ENCODE measurements around the gene C1orf159. TPM values are rescaled to one million over a fixed set of nuclear protein-coding genes. Genes with fewer than 3 reads are reported as not detected.

C1orf159 gene
- polyA plus RNA-seq, 2 of the 4 experiments (the other 2 are of a cell fraction): 4.0 to 10.2 TPM

Other genes with a start within 250 kb of the C1orf159 start
- 13.3 and 22.4 TPM in 2 replicates for gene SAMD11, start 192.2 kb downstream of the C1orf159 start, polyA plus RNA-seq (2011; rRNA removed)
- 32.9 to 52.8 TPM (median 46.2 TPM) in 3 replicates for gene SAMD11, start 192.2 kb downstream of the C1orf159 start, polyA plus RNA-seq (2017; fragmentation: RNase III; extraction: RNeasy Plus Mini Kit Qiagen cat#74134 plus additional on column Dnase treatment)
- gene NOC2L, start 156.8 kb downstream of the C1orf159 start, polyA plus RNA-seq (2011; rRNA removed): 41.0 and 48.4 TPM in 2 replicates
- 68.1 to 81.6 TPM (median 73.5 TPM) in 3 replicates for gene NOC2L, start 156.8 kb downstream of the C1orf159 start, polyA plus RNA-seq (2017; fragmentation: RNase III; extraction: RNeasy Plus Mini Kit Qiagen cat#74134 plus additional on column Dnase treatment)
- 5.7 and 8.5 TPM in 2 replicates for gene KLHL17, start 155.5 kb downstream of the C1orf159 start, polyA plus RNA-seq (2011; rRNA removed)
- gene KLHL17, start 155.5 kb downstream of the C1orf159 start, polyA plus RNA-seq (2017; fragmentation: RNase III; extraction: RNeasy Plus Mini Kit Qiagen cat#74134 plus additional on column Dnase treatment): 17.9 to 21.6 TPM (median 18.7 TPM) in 3 replicates
- gene PLEKHN1, start 149.6 kb downstream of the C1orf159 start, polyA plus RNA-seq (2011; rRNA removed): 0.61 and 0.75 TPM in 2 replicates
- 3.2 to 3.6 TPM (median 3.4 TPM) in 3 replicates for gene PLEKHN1, start 149.6 kb downstream of the C1orf159 start, polyA plus RNA-seq (2017; fragmentation: RNase III; extraction: RNeasy Plus Mini Kit Qiagen cat#74134 plus additional on column Dnase treatment)
- not detected in 2 replicates for gene PERM1, start 134.0 kb downstream of the C1orf159 start, polyA plus RNA-seq (2011; rRNA removed)
- 0.12 to 0.33 TPM (median 0.30 TPM) in 3 replicates for gene PERM1, start 134.0 kb downstream of the C1orf159 start, polyA plus RNA-seq (2017; fragmentation: RNase III; extraction: RNeasy Plus Mini Kit Qiagen cat#74134 plus additional on column Dnase treatment)
- gene HES4, start 116.0 kb downstream of the C1orf159 start, polyA plus RNA-seq (2011; rRNA removed): 4.2 and 5.9 TPM in 2 replicates
- 8.4 to 9.6 TPM (median 8.8 TPM) in 3 replicates for gene HES4, start 116.0 kb downstream of the C1orf159 start, polyA plus RNA-seq (2017; fragmentation: RNase III; extraction: RNeasy Plus Mini Kit Qiagen cat#74134 plus additional on column Dnase treatment)
- 4.3 and 4.6 TPM in 2 replicates for gene ISG15, start 102.6 kb downstream of the C1orf159 start, polyA plus RNA-seq (2011; rRNA removed)
- 11.2 to 17.6 TPM (median 11.2 TPM) in 3 replicates for gene ISG15, start 102.6 kb downstream of the C1orf159 start, polyA plus RNA-seq (2017; fragmentation: RNase III; extraction: RNeasy Plus Mini Kit Qiagen cat#74134 plus additional on column Dnase treatment)
- gene AGRN, start 96.0 kb downstream of the C1orf159 start, polyA plus RNA-seq (2011; rRNA removed): 23.9 and 34.9 TPM in 2 replicates
- 88.0 to 95.3 TPM (median 90.9 TPM) in 3 replicates for gene AGRN, start 96.0 kb downstream of the C1orf159 start, polyA plus RNA-seq (2017; fragmentation: RNase III; extraction: RNeasy Plus Mini Kit Qiagen cat#74134 plus additional on column Dnase treatment)
- gene RNF223, start 41.8 kb downstream of the C1orf159 start, polyA plus RNA-seq (2011; rRNA removed): not detected in 2 replicates
- 0.08 TPM in 1 of 3 replicates, not detected in the others for gene RNF223, start 41.8 kb downstream of the C1orf159 start, polyA plus RNA-seq (2017; fragmentation: RNase III; extraction: RNeasy Plus Mini Kit Qiagen cat#74134 plus additional on column Dnase treatment)
- not detected in 2 replicates for gene TTLL10, start 57.8 kb upstream of the C1orf159 start, polyA plus RNA-seq (2011; rRNA removed)
- not detected in 3 replicates for gene TTLL10, start 57.8 kb upstream of the C1orf159 start, polyA plus RNA-seq (2017; fragmentation: RNase III; extraction: RNeasy Plus Mini Kit Qiagen cat#74134 plus additional on column Dnase treatment)
- not detected in 2 replicates for gene TNFRSF18, start 90.5 kb upstream of the C1orf159 start, polyA plus RNA-seq (2011; rRNA removed)
- not detected in 3 replicates for gene TNFRSF18, start 90.5 kb upstream of the C1orf159 start, polyA plus RNA-seq (2017; fragmentation: RNase III; extraction: RNeasy Plus Mini Kit Qiagen cat#74134 plus additional on column Dnase treatment)
- not detected in 2 replicates for gene TNFRSF4, start 98.1 kb upstream of the C1orf159 start, polyA plus RNA-seq (2011; rRNA removed)
- gene TNFRSF4, start 98.1 kb upstream of the C1orf159 start, polyA plus RNA-seq (2017; fragmentation: RNase III; extraction: RNeasy Plus Mini Kit Qiagen cat#74134 plus additional on column Dnase treatment): not detected in 3 replicates
- gene SDF4, start 115.9 kb upstream of the C1orf159 start, polyA plus RNA-seq (2011; rRNA removed): 38.7 and 58.3 TPM in 2 replicates
- gene SDF4, start 115.9 kb upstream of the C1orf159 start, polyA plus RNA-seq (2017; fragmentation: RNase III; extraction: RNeasy Plus Mini Kit Qiagen cat#74134 plus additional on column Dnase treatment): 94.8 to 103 TPM (median 97.4 TPM) in 3 replicates
- gene B3GALT6, start 116.1 kb upstream of the C1orf159 start, polyA plus RNA-seq (2011; rRNA removed): 9.2 and 12.5 TPM in 2 replicates
- gene B3GALT6, start 116.1 kb upstream of the C1orf159 start, polyA plus RNA-seq (2017; fragmentation: RNase III; extraction: RNeasy Plus Mini Kit Qiagen cat#74134 plus additional on column Dnase treatment): 11.5 to 12.9 TPM (median 12.1 TPM) in 3 replicates
- gene C1QTNF12, start 130.6 kb upstream of the C1orf159 start, polyA plus RNA-seq (2011; rRNA removed): 0.46 and 0.47 TPM in 2 replicates
- gene C1QTNF12, start 130.6 kb upstream of the C1orf159 start, polyA plus RNA-seq (2017; fragmentation: RNase III; extraction: RNeasy Plus Mini Kit Qiagen cat#74134 plus additional on column Dnase treatment): 0.76 to 0.98 TPM (median 0.83 TPM) in 3 replicates
- 18.0 and 21.2 TPM in 2 replicates for gene UBE2J2, start 157.8 kb upstream of the C1orf159 start, polyA plus RNA-seq (2011; rRNA removed)
- gene UBE2J2, start 157.8 kb upstream of the C1orf159 start, polyA plus RNA-seq (2017; fragmentation: RNase III; extraction: RNeasy Plus Mini Kit Qiagen cat#74134 plus additional on column Dnase treatment): 35.2 to 38.0 TPM (median 36.2 TPM) in 3 replicates
- 0.52 and 0.80 TPM in 2 replicates for gene SCNN1D, start 164.3 kb upstream of the C1orf159 start, polyA plus RNA-seq (2011; rRNA removed)
- gene SCNN1D, start 164.3 kb upstream of the C1orf159 start, polyA plus RNA-seq (2017; fragmentation: RNase III; extraction: RNeasy Plus Mini Kit Qiagen cat#74134 plus additional on column Dnase treatment): 1.7 to 3.5 TPM (median 1.8 TPM) in 3 replicates
- 6.6 and 7.5 TPM in 2 replicates for gene ACAP3, start 191.8 kb upstream of the C1orf159 start, polyA plus RNA-seq (2011; rRNA removed)
- 19.7 to 24.2 TPM (median 24.2 TPM) in 3 replicates for gene ACAP3, start 191.8 kb upstream of the C1orf159 start, polyA plus RNA-seq (2017; fragmentation: RNase III; extraction: RNeasy Plus Mini Kit Qiagen cat#74134 plus additional on column Dnase treatment)
- 6.2 and 7.4 TPM in 2 replicates for gene PUSL1, start 192.5 kb upstream of the C1orf159 start, polyA plus RNA-seq (2011; rRNA removed)
- 14.1 to 15.0 TPM (median 14.6 TPM) in 3 replicates for gene PUSL1, start 192.5 kb upstream of the C1orf159 start, polyA plus RNA-seq (2017; fragmentation: RNase III; extraction: RNeasy Plus Mini Kit Qiagen cat#74134 plus additional on column Dnase treatment)
- gene INTS11, start 208.6 kb upstream of the C1orf159 start, polyA plus RNA-seq (2011; rRNA removed): 41.9 and 44.3 TPM in 2 replicates
- gene INTS11, start 208.6 kb upstream of the C1orf159 start, polyA plus RNA-seq (2017; fragmentation: RNase III; extraction: RNeasy Plus Mini Kit Qiagen cat#74134 plus additional on column Dnase treatment): 62.9 to 71.2 TPM (median 62.9 TPM) in 3 replicates
- gene CPTP, start 208.7 kb upstream of the C1orf159 start, polyA plus RNA-seq (2011; rRNA removed): 3.9 and 4.3 TPM in 2 replicates
- 10.2 to 11.9 TPM (median 10.7 TPM) in 3 replicates for gene CPTP, start 208.7 kb upstream of the C1orf159 start, polyA plus RNA-seq (2017; fragmentation: RNase III; extraction: RNeasy Plus Mini Kit Qiagen cat#74134 plus additional on column Dnase treatment)
- gene TAS1R3, start 215.2 kb upstream of the C1orf159 start, polyA plus RNA-seq (2011; rRNA removed): 0.05 and 0.07 TPM in 2 replicates
- gene TAS1R3, start 215.2 kb upstream of the C1orf159 start, polyA plus RNA-seq (2017; fragmentation: RNase III; extraction: RNeasy Plus Mini Kit Qiagen cat#74134 plus additional on column Dnase treatment): 0.14 to 0.24 TPM (median 0.15 TPM) in 3 replicates
- 11.3 and 12.1 TPM in 2 replicates for gene DVL1, start 233.3 kb upstream of the C1orf159 start, polyA plus RNA-seq (2011; rRNA removed)
- 42.7 to 48.3 TPM (median 43.9 TPM) in 3 replicates for gene DVL1, start 233.3 kb upstream of the C1orf159 start, polyA plus RNA-seq (2017; fragmentation: RNase III; extraction: RNeasy Plus Mini Kit Qiagen cat#74134 plus additional on column Dnase treatment)
- 0.07 and 0.12 TPM in 2 replicates for gene MXRA8, start 242.5 kb upstream of the C1orf159 start, polyA plus RNA-seq (2011; rRNA removed)
- gene MXRA8, start 242.5 kb upstream of the C1orf159 start, polyA plus RNA-seq (2017; fragmentation: RNase III; extraction: RNeasy Plus Mini Kit Qiagen cat#74134 plus additional on column Dnase treatment): 0.09 to 0.22 TPM (median 0.13 TPM) in 3 replicates